ENCODE results near the gene NDUFB6. TPM values are rescaled to one million over a fixed set of nuclear protein-coding genes. Genes with fewer than 3 reads are reported as not detected.

Gene NDUFB6
- total and polyA plus RNA-seq, 10 of the 15 experiments (the other 5 are each of a cell fraction or from before 2014, with no cell fraction given) = 26.3 to 269 (median 61.4) TPM

DNA sequence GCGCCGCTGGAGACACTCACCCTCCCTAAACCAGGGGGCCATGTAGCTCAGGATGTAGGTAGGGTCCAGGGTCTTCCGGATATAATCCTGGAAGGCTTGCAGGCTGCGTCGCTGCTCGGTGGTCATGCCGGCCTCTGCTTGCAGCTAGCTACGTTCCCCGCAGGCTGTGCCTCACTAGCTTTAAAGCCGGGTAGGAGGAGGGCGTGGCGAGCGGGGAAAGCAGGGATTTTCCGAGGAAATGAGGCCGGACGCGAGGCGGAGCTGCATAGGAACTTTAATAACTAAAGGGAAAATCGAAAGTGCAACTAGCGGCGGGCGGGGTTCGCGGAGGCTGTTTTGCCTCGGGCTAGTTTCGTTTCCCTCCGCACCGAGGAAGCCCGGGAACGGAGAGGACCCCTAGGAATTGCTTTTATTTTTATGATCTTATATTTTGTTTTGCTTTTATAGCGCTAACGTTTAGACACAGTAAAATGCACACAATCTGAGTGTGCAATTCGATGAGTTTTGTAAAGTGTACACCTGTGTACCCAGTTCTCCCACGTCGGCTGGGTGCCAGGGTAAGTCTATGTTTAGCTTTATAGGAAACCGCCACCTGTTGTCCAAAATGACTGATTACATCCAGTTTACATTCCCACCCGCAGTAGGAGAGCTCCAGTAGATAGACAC lies 46.8 kb downstream of the NDUFB6 start, which contains the start of gene RIGI:
RIGI (minus strand) TSS at position 156 of the 666 bp plus-strand sequence; CDS start at position 126, 30 bp downstream.
- intact Hi-C loops (cut with micrococcal nuclease; ENCODE audit: unreplicated experiment) (loop anchor here (1.0 kb wide), 2 partner anchors 26 to 148 kb away; partner anchors contain the start of genes SMIM27 and TOPORS), in situ Hi-C loops (cut with MboI) (no loop called here)
- DNase-seq (ENCODE audit: low read depth, low spot score) = peak; percentile 51
- Histone ChIP-seq H2AFZ (ENCODE audit: control insufficient read depth, low read depth, low read length) (peak within 1 kb of the TSS; percentile 85), H3K79me2 (ENCODE audit: control insufficient read depth, insufficient read depth, low read length) (peaks cover 25% of the 10 kb centered on the region), H3K4me2 (ENCODE audit: control insufficient read depth, insufficient read depth) (peak within 1 kb of the TSS; percentile 86), H3K27me3 (replicated peaks in 1 of 2; ENCODE audit: control insufficient read depth in 2 of 2, insufficient read depth in 2 of 2, low read length in 1 of 2) (no peaks in the 10 kb centered on the region), H3K4me1 (ENCODE audit: control insufficient read depth, insufficient read depth, low read length) (no peaks in the 10 kb centered on the region; the same call in 1 of the 2 replicates), H3K36me3 (ENCODE audit: control insufficient read depth in 2 of 2, insufficient read depth in 2 of 2, low read length in 1 of 2) (no peaks in the 10 kb centered on the region), H3K9me3 (replicated peaks; ENCODE audit: control insufficient read depth, insufficient read depth, low read length) (no peaks in the 10 kb centered on the region; the same call in 2 of the 3 replicates), H3K27ac (ENCODE audit: control insufficient read depth, insufficient read depth) (peak within 1 kb of the TSS; percentile 84), H3K4me3 (peak within 1 kb of the TSS; percentile 98), H4K20me1 (ENCODE audit: control insufficient read depth, insufficient read depth) (no peaks in the 10 kb centered on the region), H3K9ac (ENCODE audit: control insufficient read depth, insufficient read depth, low read length) (peak within 1 kb of the TSS; percentile 89)
- ChIA-PET CTCF (interaction anchor here (0.6 to 3.3 kb wide), 13 partner anchors 18 to 275 kb away, joined by 3 to 58 read pairs (median 11); partner anchors contain the start of genes ACO1, NDUFB6, SMIM27 and TOPORS), SMC1A (ENCODE audit: uncharacterized antibody, unreplicated experiment) (interaction anchor here (0.6 to 4.4 kb wide), 10 partner anchors 19 to 147 kb away, joined by 3 to 40 read pairs (median 6); partner anchors contain the start of genes ACO1, NDUFB6, SMIM27 and TOPORS), RAD21 (ENCODE audit: unreplicated experiment) (interaction anchor here (0.5 to 2.5 kb wide), 10 partner anchors 11 to 148 kb away, joined by 3 to 36 read pairs (median 6); partner anchors contain the start of genes ACO1 and NDUFB6), POLR2A (interaction anchor here (0.7 to 3.3 kb wide), 13 partner anchors 9 to 499 kb away, joined by 3 to 19 read pairs (median 4); partner anchors contain the start of genes ACO1, DNAJA1, SMIM27 and TOPORS)
- ATAC-seq = peak; percentile 76
- WGBS (ENCODE audit: insufficient coverage, insufficient replicate concordance, low lambda C conversion rate, missing lambda C conversion rate) = under 1% methylated on average over 37 of the region's 37 CpGs
- no peak for FAIRE-seq
- BruUV-seq (replicated peaks) = no TSS peak
- TF ChIP-seq EGR1 (IDR thresholded peaks at IDR 0.05; ENCODE audit: borderline replicate concordance in 1 of 2, low read depth in 2 of 2, low read length in 2 of 2) (0 out of 3 replicates have a peak, but pooled peaks of 1 of the 2 experiments have one; percentile 31), RAD51 (IDR thresholded peaks at IDR 0.05) (peak; percentile 25; the same call in 1 of the 2 replicates), ASH2L (IDR thresholded peaks at IDR 0.05; ENCODE audit: borderline replicate concordance, low read depth) (peak; percentile 100), TCF7 (IDR thresholded peaks at IDR 0.05; ENCODE audit: borderline replicate concordance) (no peak), JUNB (IDR thresholded peaks at IDR 0.05) (no peak), ZNF592 (IDR thresholded peaks at IDR 0.05) (no peak), ATF3 (IDR thresholded peaks at IDR 0.05; ENCODE audit: borderline replicate concordance, extremely low read depth, low read depth, low read length) (no peak), SMC3 (IDR thresholded peaks at IDR 0.05; ENCODE audit: borderline replicate concordance, low read length) (peak; percentile 22; the same call in 1 of the 2 replicates), IKZF1 (conservative IDR thresholded peaks at IDR 0.05) (peak; percentile 94), SMAD5 (IDR thresholded peaks at IDR 0.05; ENCODE audit: low read depth) (no peak), BCL3 (IDR thresholded peaks at IDR 0.05; ENCODE audit: borderline replicate concordance, insufficient read depth, low read depth, low read length, poor library complexity, severe bottlenecking) (no peak), KLF5 (IDR thresholded peaks at IDR 0.05; ENCODE audit: partially characterized antibody) (no peak), SRF (IDR thresholded peaks at IDR 0.05; ENCODE audit: low read depth in 2 of 2, low read length in 2 of 2) (0 out of 4 replicates have a peak, but pooled peaks of 1 of the 2 experiments have one; percentile 16), KAT2A (conservative IDR thresholded peaks at IDR 0.05; ENCODE audit: control insufficient read depth, low read depth, low read length) (no peak)
- TF ChIP-seq, protein P1, sequence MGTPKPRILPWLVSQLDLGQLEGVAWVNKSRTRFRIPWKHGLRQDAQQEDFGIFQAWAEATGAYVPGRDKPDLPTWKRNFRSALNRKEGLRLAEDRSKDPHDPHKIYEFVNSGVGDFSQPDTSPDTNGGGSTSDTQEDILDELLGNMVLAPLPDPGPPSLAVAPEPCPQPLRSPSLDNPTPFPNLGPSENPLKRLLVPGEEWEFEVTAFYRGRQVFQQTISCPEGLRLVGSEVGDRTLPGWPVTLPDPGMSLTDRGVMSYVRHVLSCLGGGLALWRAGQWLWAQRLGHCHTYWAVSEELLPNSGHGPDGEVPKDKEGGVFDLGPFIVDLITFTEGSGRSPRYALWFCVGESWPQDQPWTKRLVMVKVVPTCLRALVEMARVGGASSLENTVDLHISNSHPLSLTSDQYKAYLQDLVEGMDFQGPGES (IDR thresholded peaks at IDR 0.05) = no peak

All from GM12878 (cell line).